GM21786 (cell line): ENCODE data around the gene CYSTM1.

ENCODE experiments used
- ATAC-seq: cut with Tn5 transposase; IDR thresholded peaks from one replicate; pipeline ENCODE4 v1.9.1; 2021; ENCODE audit not compliant: unreplicated experiment

CYSTM1 gene

DNA sequence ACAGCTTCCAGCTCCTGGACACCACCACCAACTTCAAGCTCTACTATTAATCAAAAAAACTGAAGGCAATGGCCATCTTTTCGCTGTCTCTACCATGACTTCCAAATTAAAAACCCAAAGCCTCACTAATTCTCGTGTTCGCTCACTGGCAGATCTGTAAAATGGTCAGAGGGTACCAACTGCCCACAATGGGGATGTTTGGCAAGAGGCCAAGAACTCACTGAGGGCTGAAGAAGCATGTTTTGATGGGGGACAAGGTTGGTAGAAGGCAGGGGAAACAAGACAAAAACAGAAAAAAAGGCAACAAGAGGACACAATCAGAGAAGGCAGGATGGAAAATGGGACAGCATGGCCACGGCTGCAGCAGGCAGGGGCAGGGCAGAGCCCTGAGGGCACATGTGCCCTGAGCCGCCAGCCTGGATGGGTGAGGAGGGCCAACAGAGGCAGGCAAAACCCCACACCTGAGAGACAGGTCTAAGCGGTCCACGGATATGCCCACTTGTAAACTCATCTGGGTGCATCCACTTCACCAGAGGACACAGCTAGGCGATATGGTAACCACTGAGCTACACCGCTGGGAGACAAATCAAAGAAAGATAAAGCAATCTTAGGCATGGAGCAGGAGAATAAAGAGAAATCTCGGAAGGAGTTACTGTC is 77.6 kb downstream of the CYSTM1 start:
- no peak for ATAC-seq

DNA sequence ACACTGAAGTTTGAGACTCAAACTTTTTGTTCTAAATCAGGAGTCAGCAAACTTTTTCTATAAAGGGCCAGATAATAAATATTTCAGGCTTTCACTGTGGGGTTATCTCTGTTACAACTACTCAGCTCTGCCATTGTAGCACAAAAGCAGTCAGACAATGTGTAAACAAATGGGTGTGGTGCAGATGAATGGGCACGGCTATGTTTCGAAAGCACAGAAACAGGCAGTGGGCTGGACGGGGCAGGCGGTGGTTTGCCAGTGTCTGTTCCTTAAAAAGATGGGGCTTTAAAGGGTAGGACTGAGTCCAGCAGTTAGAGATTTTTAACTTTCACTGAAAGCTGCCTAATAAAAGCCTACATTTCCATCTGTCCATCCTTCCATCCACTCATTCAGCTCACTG is 79.0 kb downstream of the CYSTM1 start:
- ATAC-seq, result no peak

DNA sequence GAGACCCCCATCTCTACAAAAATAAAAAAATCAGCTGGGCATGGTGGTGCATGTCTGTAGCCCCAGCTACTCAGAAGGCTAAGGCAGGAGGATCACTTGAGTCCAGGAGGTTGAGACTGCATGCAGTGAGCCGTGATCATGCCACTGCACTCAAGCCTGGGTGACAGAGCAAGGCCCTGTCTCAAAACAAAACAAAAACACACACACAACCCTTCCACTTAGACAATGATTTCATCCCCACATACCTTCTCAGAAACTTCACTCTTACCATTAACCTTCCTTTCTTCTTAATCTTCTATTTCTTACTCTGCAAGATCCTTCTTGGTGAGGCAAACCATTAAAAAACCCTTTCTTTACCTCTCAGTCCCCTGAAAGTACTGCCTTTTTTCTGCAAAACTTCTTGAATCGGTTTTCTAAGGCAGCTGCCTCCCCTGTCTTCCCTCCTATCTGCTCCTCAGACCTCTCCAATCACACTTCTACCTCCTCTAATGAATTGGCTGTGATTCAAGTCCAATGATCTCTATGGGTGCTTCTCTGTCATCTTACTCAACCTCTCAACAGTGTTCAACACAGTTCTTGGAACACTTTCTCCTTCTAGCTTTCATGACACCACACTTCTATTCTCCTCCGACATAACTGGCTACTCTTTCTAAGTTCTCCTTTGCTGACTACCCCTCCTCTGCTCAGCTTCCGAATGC is 80.6 kb downstream of the CYSTM1 start:
- ATAC-seq, result no peak

DNA sequence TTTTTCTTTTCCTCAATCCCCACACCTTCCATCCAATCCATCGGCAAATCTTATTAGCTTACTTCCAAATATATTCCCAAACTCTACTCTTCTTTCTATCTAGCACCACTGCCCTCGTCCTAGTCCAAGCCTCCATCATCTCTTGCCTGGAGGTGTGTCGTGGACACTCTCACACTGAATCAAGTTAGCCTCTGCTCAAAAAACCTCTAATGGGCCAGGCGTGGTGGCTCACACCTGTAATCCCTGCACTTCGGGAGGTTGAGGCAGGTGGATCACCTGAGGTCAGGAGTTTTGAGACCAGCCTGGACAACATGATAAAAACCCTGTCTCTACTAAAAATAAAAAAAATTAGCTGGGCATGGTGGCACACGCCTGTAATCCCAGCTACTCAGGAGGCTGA is 81.7 kb downstream of the CYSTM1 start:
- no peak for ATAC-seq

DNA sequence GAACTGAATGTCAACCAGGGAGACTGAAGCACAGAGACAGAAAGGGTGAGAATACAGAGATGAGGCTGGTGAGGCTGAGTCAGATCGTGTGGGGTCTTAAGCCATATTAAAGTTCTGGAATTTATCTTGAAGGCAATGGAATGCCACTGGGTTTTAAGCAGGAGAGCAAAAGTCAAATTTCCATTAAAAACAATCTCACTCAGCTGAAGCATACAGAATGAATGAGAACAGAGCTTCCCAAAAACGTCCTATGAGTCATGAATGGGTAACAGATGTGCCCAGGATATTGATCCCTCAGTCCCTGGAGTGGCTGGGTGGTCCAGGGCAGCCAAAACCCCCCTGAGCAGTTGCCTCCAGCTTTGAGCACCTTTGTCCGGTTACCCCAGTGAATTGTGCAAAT is 83.0 kb downstream of the CYSTM1 start:
- ATAC-seq, result no peak

DNA sequence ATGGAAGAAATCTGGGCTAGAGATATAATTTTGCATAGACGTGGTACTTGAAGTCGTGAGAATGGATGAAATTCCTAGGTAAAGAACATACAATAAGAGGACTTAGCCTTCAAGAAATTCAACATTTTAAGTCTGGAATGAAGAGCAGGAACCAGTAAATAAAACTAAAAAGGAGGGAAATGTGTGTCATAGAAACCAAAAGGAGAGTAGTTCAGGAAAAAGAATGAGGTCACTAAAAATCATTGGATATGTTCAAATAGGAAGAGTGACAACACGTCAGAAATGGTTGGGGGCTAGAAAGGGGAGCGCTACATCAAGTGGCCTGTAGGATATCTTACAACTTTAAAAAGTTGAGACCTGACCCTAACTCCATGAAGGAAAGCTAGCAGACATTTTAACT is 83.9 kb downstream of the CYSTM1 start:
- ATAC-seq, result no peak

DNA sequence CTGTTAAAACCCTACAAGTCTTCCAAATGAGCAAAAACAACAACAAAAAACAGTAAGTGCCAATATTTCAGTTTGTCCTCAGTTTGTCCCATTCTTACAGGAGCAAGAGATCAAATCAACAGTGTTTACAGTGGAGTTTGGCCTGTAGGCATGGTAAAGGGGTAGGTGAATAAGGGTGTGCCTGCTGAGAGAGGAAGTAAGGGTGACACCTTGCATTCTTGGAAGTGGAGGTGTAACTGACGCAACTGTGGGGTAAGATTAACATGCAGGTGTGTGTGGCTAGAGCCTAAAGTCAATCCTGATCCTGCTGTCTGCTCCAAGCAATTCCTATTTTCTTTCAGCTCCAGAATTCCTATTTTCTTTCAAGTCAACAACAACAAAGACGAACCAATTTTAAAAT is 84.5 kb downstream of the CYSTM1 start:
- no peak for ATAC-seq

DNA sequence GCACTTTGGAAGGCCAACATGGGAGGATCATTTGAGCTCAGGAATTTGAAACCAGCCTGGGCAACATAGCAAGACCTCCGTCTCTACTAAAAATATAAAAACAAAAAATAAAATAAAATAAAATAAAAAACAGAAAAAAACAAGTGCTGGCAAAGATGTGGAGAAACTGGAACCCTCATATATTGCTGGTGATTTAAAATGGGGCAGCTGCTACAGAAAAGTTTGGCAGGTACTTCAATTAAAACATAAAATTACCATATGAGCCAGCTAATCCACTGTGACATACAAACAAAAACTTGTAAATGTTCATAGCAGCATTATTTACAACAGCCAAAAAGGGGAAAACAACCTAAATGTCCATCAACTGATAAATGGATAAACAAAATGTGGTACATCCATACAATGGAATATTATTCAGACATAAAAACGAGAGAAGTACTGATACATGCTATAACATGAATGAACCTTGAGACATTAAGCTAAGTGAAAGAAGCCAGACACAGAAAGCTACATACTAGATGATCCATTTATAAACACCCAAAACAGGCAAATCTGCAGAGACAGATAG is 85.2 kb downstream of the CYSTM1 start:
- no peak for ATAC-seq

DNA sequence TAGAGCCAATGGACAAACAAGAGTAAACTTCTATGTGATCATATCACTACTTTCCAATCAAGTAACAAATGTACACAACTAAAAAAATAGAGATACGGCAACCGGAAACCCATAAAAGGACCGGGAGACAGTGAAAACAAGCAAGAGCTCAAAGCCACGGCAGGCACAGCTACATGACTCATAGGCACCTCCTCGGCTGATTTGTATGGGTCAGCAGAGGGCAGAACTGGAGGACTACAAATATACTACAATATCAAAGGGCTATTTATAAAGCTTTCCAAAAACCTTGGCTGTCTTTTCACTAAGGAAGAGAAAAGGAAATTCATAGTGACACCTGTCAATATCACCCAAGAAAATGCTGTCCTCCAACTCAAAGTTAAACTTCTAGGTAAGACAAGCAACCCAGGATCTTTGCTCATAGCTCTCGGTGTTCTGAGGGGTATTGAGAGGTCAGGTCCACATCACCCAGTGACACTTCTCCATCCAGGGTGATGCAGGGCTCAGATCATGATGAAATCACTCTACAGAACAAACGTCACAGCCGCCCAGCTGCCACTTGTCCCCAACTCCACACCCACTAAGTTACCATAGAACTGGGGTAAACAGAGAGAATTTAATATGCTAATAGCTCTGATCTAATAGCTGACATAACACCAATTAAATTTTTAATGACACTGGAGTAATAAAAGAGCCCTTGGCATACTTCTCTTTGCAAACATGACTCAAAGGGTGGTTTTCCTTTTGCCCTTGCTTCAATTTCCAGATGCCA is 86.6 kb downstream of the CYSTM1 start:
- peak; percentile 67 for ATAC-seq

DNA sequence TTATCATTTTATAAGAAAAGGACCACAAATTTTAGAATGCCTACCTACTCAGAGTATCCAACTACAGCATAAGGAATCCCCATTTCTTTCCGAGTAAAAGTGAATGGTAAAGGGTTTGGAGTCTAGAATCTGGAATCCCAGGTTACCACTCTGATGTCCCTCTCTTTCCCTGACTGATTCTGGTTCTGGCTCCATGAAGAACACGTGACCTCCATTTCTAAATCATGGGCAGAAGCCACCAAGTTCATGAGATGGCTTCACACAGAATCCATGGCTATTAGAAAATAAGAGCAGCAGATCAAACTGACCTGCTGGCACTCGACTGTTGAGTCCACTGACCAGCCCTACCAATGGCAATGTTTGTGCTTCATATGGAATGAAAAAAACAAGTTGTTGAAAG is 87.2 kb downstream of the CYSTM1 start:
- no peak for ATAC-seq

DNA sequence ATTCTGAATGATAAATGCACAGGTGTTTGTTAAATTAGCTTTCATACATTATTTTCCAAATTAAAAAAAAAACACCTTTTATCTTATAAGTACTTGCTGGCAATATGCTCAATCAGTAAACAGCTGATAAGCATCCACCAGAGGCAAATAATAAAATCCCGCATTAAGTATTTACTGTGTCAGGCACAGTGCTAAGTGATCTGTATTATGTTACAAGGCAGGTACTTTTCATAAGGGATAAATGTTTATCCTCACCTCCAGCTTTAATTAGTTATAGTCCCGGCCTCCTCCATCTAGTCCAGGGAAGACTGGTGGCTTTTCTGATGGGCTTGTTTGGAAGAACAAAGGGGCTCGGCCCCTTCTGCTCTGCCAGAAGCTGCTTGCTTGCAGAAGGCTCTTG is 87.9 kb downstream of the CYSTM1 start:
- no peak for ATAC-seq

DNA sequence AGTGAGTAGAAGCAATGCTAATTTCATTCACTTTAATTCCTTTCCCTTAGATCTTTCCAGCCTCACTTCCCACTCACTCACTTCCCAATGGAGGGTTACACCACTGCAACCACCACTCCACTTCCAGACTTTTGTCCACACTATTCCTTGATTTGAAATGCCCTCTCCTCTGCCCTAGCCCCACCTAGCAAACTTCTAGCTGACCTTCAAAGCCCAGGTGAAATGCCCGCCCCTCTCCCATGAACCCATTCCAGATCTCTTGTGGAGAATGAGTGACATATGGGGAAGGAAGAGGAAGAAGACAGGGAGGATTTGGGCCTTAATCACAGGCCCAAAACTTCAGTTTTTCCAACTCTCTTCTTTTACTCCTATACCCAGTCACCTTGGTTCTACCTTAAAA is 90.9 kb downstream of the CYSTM1 start:
- no peak for ATAC-seq

DNA sequence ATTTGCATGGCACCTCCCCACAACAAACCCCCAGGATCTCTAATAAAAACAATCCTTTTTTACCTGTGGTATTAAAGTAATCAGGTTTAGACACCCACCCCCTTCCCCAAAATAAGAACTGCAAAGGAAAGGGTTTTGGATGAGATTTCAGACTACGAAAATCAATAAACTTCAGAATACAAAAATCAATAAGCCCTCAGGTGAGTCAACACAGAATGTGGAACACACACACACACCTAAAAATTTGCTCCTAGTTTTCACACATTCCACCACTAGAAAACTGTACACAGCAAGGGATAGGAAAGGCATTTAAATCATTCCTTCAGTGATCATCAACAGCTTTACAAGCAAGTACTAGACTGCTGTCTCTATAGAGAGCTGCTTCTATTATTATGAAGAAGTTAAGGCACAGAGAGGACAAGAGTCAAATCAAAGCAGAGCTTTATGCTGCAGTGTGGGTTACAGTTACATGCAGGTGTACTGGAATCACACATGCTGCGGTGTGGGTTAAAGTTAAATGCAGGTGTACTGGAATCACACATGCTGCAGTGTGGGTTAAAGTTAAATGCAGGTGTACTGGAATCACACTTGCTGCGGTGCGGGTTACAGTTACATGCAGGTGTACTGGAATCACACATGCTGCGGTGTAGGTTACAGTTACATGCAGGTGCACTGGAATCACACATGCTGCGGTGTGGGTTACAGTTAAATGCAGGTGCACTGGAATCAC is 91.6 kb downstream of the CYSTM1 start:
- no peak for ATAC-seq

DNA sequence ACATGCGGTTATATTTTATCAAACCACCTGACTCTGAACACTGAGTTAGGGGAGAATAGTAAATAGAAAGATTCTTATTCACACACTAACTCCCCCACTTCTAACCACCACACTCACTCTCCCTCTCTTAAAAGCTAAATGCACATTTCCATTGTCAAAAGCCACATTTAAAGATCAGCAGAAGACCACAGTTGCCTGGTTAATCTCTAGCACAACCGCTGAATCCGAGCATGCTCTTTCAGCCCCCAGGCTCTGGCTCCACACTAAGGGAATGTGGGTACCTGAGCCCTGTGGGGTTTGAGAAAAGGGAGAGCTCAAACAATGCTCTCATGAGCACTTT is 92.2 kb downstream of the CYSTM1 start:
- no peak for ATAC-seq

DNA sequence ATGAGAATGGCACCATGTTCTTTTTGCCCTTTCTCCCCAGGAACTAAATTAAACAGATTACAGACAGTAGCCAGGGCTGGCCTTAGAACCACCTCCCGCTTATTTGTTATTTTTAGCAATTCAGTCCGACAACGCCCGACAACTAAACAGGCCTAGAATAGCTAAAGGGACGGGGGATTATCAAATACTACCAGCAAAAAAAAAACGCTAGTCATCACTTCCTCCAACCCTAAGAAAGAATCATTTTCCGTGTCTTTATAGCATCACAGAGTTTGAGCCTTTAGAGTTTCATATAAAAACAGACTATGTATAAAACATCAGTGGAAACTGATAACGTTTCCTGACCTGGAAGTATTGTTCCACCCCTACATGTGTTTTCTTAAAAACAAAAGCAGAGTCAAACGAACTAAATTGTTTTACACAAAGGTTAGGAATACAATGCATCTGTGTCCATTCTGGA is 92.6 kb downstream of the CYSTM1 start:
- ATAC-seq, result no peak

DNA sequence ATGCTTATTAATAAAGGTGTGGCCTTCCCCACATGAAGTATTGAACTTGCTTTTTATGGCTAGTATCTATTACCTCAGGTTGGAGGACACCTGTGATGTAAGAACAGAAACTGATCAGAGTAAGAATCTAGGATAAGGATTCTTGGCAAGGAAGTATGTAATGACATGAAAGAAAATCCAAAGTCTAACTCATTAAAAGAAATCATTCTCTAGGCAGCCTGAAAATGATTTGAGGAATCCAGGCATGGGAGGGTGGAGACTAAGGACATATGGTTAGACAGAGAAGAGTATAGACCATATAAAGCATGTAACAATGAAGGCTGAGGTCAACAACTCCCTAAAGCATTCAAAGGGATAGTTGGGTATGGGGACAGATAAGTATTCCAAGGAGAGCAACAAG is 95.0 kb downstream of the CYSTM1 start:
- ATAC-seq, result no peak

DNA sequence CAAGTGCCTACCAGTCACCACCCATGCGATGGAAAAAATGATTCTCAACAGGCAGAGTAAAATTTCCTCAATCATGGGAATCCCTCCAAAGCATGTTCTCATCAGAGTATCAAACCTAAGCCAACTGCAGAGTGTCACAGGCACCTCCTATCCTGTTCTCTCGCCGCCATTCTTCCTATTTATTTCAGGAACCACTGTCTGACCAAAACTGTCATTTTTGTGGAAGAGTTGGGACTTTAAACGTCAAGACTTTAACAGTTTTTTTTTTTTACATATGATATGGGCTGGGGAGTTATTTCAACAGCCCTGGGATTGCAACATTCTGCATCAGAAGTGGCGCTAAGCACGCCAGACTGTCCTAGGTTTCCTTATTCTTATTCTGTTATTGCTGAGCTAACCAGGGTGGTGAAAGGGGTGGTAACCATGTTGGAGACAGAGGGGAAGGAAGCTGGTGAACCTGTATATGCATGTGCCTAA is 98.5 kb downstream of the CYSTM1 start:
- ATAC-seq, result no peak

DNA sequence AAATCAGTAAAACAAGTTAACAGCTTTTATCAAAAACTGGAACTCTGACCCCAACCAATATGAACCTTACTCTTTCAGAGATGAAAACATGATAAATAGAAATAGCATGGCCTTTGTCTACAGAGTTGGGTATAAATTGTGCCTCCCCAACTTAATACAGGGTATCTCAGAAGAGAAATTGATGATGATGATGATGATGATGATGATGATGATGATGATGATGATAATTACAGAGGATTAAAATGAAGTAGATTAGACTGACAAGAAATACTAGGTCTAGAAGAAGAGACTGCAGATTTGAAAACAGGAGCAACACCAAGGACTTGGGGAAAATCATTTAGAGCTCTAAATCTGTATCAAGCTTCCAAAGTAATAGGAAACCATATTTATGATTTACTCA is 100.8 kb downstream of the CYSTM1 start:
- no peak for ATAC-seq

DNA sequence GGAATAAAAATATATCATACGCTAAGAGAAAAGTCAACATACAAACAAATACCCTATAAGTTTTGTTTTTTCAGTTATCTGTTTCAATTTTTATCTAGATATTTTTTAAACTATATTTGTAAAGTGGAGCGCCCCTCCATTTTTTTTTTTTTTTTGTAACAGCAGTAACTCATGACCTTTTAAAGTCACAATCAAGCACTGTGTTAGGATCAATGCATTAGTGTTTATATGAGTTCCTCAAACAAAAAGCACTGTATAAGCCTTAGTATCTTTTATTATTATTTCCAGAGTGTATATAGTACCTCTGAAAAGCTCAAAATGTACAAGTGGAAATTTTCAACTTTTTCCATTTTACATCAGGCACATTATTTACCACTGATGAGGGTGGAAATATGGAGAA is 107.3 kb downstream of the CYSTM1 start:
- ATAC-seq, result no peak

DNA sequence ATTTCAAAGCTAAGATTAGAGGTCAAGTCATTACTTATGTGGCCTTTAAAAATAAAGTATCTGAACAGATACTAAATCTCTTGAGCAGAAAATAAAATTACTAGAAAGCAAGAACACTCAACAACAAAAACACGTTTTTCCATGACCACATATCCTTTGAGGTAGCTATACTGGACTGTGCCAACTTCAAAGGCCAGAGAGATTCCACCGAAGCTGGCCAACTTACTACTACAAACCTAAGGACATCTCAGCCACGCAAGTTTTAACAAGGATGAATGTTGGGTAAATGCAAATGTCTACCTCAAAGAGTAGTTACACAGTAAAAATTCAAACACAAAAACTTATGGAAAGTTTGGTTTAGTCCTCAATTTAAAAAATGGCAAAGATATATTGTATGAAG is 109.0 kb downstream of the CYSTM1 start:
- no peak for ATAC-seq

DNA sequence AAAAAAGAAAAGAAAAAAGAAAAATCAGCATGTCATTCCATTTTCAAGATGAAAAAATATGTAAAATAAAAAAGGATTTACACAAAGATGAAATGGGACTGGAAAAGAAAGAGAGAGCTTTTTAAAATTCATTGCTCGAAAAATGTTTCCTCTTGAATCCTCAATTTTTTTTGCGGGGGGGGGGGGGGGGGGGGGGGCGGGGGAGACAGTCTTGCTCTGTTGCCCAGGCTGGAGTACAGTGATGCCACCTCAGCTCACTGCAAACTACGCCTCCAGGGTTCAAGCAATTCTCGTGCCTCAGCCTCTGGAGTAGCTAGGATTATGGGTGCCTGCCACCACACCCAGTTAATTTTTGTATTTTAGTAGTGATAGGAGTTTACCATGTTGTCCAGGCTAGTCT is 111.4 kb downstream of the CYSTM1 start:
- ATAC-seq, result no peak
